Muscle of arm (tissue), 12 donors: Measurements from ENCODE around the gene NAA40. TPM values are rescaled to one million over a fixed set of nuclear protein-coding genes. Genes with fewer than 3 reads are reported as not detected.

Experiments used
- DNase-seq: peaks from one replicate; pipeline ENCODE4 v3.0.0-alpha.2; 2013
- polyA plus RNA-seq, 12 donors: library from polyadenylated mRNA; unstranded; fragments of 120-200 nt; gene quantifications; one replicate each; pipeline ENCODE4 v1.2.1, GENCODE V29; 2013; ENCODE audit not compliant: insufficient read length in 12 of 12

Gene NAA40
- polyA plus RNA-seq, 12 donors, result 14.8 to 26.6 (median 15.6) TPM; not detected in 1

- no peak for DNase-seq
These were observed 47.0 kb downstream of the NAA40 start for GRCh38 chr11:63985812-63986155.

- DNase-seq, result peak; percentile 91
These were observed 47.5 kb downstream of the NAA40 start, which contains the start of gene OTUB1 for GRCh38 chr11:63986156-63986931. TSS of gene OTUB1 (plus strand) at chr11:63986438. CDS start at chr11:63986457, 19 bp downstream.

DNA sequence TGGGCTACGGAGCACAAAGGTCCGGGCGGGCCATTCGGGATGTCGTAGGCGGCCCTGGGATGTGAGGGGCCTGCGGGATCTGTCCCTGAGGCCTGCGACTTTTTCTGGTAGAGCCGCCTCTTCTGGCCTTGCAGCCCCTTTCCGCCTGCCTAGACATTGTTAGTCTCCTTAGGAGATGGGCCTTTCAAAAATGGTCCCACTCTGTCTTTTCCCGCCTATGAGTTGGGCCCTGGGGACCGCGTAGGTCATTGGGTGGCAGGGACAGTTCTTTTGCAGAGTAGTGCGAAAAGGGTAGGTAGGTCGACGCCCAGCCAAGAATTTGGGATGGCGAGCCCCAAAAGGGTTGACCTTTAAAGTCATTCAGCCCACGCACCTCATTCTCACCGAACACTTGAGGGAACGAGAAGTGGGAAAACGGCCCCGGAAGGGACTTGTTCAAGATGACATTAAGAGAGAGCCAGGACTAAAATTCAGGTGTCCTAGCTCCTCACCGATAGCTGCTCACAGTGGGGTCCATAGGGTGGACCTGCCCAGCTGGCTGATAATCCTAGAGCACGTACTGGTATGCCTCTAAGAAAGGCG lies 48.2 kb downstream of the NAA40 start:
- no peak for DNase-seq

GRCh38 chr11:63991558-63991957 lies 52.8 kb downstream of the NAA40 start:
- DNase-seq, result no peak

- no peak for DNase-seq
These were observed 54.3 kb downstream of the NAA40 start for GRCh38 chr11:63993100-63993499.

- DNase-seq, result no peak
These were observed 55.2 kb downstream of the NAA40 start for GRCh38 chr11:63993993-63994392.

DNA sequence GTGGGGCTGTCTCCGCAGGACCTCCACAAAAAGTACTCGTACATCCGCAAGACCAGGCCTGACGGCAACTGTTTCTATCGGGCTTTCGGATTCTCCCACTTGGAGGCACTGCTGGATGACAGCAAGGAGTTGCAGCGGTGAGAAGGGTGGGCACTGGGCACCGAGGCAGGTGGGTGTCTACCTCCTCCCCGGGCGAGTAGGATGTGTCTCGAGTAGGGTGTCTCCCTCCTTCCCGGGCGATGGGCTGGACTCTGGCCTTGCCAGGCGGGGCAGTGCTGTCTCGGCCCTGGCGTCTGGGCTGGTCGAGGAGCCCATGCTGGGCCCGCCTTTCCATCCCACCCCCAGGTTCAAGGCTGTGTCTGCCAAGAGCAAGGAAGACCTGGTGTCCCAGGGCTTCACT lies 57.7 kb downstream of the NAA40 start:
- no peak for DNase-seq

GRCh38 chr11:63997104-63997700 lies 58.4 kb downstream of the NAA40 start:
- no peak for DNase-seq

- DNase-seq, result no peak
These were observed 59.1 kb downstream of the NAA40 start for GRCh38 chr11:63997801-63998337.

- no peak for DNase-seq
These were observed 60.0 kb downstream of the NAA40 start for GRCh38 chr11:63998558-63999348.

DNA sequence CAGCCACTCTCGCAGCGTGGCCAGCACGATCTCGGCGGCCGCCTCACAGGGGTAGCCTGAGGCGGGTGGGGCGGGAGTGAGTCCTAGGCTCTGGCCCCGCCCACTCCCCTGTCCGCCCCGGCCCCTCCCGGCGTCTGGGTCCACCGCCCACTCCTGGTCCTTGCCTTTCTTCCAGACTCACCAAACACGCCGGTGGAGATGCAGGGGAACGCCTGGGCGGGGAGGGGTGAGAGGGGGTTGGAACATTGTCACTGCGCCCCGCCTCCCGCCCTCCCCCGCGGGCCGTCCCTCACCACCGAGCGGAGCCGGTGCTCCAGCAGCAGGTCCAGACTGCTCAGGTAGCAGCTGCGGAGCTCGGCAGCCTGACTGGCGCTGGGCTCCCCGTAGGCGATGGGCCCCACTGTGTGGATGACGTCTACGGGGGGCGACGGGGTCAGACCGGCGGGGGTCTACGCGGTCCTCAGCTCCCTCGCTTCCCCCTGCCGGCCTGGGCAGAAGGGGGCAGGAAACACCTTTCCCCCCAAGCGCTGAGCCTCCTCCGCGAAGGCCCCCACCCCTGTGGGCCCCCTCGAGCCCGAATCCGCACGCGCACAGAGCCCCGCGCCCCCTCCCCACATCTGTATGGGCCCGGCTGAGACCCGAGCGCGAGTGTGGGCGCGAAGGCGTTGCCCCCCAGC lies 60.7 kb downstream of the NAA40 start:
- DNase-seq, result peak; percentile 37

DNA sequence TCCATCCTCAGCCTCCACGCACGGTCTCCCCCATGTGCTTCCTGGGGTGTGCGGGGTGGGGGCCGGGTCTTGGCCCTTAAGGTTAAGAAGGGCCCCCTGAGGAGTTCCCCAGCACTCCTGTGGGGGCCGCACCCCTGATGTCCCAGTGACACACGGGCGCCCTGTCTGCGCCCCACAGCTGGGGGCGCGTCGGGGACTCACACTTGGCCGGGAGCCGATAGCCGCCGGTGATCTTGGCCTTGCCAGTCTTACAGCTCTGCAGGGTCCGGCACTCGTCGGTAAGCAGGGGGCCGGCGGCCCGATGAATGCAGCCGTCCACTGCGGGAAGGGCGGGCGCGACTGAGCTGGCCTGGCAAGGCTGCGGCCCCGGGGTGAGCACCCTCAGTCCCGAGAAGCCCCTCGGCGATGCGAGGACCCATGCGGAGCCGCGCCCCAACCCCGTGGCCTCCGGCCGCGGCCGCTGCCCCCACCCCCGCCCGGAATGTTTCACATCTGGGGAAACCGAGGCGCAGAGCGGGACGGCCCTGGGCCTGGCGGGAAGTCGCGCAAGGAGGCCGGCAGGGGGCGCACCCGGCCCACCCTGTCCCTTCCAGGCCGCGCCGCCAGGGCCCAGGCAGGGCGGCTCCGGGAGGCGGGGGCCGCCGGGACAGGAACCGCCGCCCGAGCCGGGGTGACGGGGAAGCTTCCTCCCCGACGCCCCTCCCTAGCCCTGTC lies 61.4 kb downstream of the NAA40 start:
- DNase-seq, result peak; percentile 75

GRCh38 chr11:64000740-64001483 lies 62.1 kb downstream of the NAA40 start:
- no peak for DNase-seq

DNA sequence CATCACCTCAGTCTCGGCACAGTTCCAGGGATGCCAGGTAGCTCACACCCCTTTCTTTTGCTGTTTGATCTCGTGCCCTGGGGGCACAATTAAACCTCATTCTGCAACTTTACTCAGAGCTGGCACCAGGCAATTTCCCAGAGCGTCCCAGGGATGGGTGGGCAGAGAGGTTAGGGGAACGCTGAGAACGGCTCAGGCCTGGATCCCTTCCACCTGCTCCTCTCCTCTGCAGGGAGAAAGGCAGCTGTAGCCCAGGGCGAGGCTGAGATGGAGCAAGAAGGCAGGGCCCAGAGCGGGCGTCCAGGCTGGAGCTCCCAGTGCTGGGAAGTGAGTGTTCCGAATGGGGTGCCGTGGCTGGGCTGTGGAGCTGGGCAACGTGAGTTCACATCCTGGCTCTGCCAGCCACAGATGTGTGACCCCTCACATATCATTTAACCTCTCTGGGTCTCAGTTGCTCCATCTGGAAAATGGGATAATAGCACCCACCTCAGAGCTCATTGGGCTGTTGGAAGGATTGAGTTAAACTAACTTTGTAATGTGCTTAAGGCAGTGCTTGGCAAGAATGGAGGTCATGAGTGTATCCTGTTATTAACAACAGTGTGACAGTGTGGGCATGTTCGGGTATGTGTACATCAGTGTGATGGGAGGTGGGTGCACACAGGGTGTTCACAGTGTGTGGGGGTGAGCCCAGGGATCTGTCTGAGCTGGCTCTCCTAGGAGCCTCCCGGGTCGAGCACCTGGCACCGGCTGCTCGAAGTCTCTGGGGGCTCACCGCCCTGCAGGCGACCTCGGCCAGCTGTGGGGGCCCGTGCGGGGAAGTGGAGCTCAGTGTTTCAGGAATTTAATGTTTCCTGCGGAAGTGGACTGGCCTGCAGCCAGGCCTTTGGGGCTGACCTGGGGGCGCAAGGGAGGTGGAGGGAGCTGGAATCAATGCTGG lies 63.0 kb downstream of the NAA40 start:
- DNase-seq, result peak; percentile 73

DNA sequence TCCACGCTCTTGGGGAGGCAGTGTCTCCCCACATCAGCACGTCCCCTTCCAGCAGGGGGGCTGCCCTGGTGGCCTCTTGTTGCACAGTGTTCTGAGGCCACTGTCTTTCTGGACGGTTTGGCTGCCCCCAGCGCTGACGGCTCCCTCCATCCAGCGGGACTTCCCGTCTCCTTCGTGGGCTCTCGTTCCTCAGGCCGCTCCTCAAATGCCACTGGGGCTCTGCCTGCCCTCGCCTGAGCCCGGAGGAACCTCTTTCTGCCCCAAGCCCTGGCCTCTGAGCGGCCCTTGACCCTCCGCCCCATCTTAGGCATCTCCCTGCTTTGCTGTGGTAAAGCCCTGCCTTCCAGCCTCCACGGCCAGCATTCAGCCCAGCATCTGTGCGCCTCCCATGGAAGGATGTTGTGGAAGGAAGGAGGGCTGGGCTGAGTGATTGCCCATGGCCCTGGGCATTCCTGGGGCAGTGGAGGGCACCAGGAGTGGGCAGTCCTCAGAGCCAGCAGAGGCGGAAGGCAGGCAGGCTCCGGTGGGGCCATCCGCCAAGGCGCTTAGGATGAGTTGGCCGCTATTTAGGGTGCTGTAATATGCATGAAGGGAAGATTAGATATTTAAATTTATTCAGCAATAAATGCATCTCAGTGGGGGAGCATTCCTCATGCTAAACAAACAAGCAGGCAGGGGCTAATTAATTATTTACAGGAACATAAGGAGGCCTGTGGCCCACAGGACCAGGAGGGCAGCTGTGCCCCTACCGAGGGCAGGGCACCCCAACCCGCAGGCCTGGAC lies 65.2 kb downstream of the NAA40 start:
- no peak for DNase-seq

DNA sequence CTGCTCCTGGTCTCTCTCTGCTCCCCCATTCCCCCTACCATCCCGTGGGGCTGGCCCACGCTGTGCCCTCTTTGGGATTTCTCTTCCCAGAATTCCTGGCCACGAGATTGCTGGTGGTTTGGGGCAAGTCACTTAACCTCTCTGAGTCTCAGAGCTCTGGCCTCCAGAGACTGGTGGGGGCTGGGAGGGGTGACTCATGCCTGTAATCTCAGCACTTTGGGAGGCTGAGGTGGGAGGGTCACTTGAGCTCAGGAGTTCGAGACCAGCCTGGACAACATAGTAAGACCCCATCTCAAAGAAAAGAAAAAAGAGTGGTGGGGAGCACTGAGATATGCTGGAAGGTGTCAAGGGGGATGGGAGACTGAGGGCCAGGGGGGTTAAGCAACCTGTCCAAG lies 65.8 kb downstream of the NAA40 start:
- no peak for DNase-seq

DNA sequence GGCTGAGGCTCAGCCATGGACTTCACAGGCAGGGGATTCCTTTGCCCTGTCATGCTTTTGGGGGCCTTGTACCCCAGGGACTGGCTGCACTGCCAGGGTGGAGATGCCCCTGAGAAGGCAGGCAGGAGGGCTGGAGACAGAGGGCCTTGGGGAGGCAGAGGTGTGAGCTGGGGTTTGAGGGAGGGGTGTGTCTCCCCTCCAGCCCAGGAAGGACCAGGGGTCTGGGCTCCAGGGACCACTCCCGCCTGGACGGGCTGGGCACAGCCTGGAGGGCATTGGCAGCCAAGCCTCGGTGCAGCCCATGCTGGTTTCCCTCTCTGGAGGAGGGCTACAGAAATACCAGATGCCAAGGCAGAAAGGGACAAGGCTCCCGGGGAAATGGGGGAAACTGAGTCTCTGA lies 66.9 kb downstream of the NAA40 start:
- no peak for DNase-seq

DNA sequence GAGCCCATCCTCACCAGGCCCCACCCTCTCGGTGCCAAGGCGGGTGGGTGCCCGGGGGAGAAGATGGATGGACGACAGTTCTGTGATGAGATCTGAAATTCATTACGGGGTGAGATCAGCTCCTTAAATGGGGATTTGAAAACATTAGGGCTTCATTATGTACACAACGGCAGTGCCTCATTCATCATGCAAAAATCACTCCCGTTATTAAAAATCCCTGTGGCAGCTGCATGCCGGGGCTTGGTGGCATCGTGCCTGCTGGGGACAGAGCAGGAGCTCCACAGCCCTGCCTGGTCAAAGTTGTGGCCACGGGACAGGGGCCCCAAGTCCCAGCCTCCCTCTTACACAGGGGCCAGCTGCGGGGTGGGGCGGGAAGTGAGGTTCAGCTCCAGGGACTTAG lies 67.6 kb downstream of the NAA40 start:
- no peak for DNase-seq
